SK-N-SH treated with all-trans-retinoic acid at 6 μM for 48 hours (cell line): ENCODE measurements around the gene NCK2.

Experiments used
- ATAC-seq: fragments of 200-7000 bp; cut with Tn5 transposase; 3 replicates; pipeline ENCODE4 v1.9.1; 2020; ENCODE audit warnings: mild to moderate bottlenecking, moderate library complexity
- ARNTL ChIP-seq: fragments of 450-650 bp; formaldehyde crosslinking; IDR thresholded peaks from 2 replicates; pipeline ENCODE4 v1.5.0; 2020; ENCODE audit warnings: low read depth, mild to moderate bottlenecking, moderate library complexity, borderline replicate concordance
- CREB5 ChIP-seq: fragments of 250-450 bp; sonication (Bioruptor Pico); IDR thresholded peaks from 2 replicates; pipeline ENCODE4 v1.5.1; 2020; ENCODE audit warnings: low read depth, mild to moderate bottlenecking, moderate library complexity
- CSDC2 ChIP-seq: fragments of 250-450 bp; sonication (Bioruptor Pico); IDR thresholded peaks from 2 replicates; pipeline ENCODE4 v1.5.0; 2020; ENCODE audit warnings: mild to moderate bottlenecking, moderate library complexity
- ESRRG ChIP-seq: fragments of 250-450 bp; sonication (Bioruptor Pico); IDR thresholded peaks from 2 replicates; pipeline ENCODE4 v1.6.1; 2021; ENCODE audit warnings: mild to moderate bottlenecking
- ISL1 ChIP-seq: fragments of 250-450 bp; sonication (Bioruptor Pico); IDR thresholded peaks from 2 replicates; pipeline ENCODE4 v2.1.2; 2022; ENCODE audit warnings: mild to moderate bottlenecking, moderate library complexity
- PATZ1 ChIP-seq: fragments of 250-450 bp; sonication (Bioruptor Pico); IDR thresholded peaks from 2 replicates; pipeline ENCODE4 v1.8.0; 2020; ENCODE audit warnings: mild to moderate bottlenecking, moderate library complexity, borderline replicate concordance
- PPARA ChIP-seq: fragments of 250-450 bp; sonication (Bioruptor Pico); IDR thresholded peaks from 2 replicates; pipeline ENCODE4 v1.5.0; 2020; ENCODE audit warnings: mild to moderate bottlenecking, borderline replicate concordance
- RARB ChIP-seq: fragments of 250-450 bp; sonication (Bioruptor Pico); IDR thresholded peaks from 2 replicates; pipeline ENCODE4 v1.8.0; 2021; ENCODE audit warnings: mild to moderate bottlenecking, moderate library complexity
- SNAI2 ChIP-seq: fragments of 250-450 bp; sonication (Bioruptor Pico); IDR thresholded peaks from 2 replicates; pipeline ENCODE4 v1.5.0; 2020; ENCODE audit warnings: mild to moderate bottlenecking, moderate library complexity
- ZC3H10 ChIP-seq: fragments of 250-450 bp; sonication (Bioruptor Pico); IDR thresholded peaks from 2 replicates; pipeline ENCODE4 v1.5.1; 2021; ENCODE audit warnings: mild to moderate bottlenecking, moderate library complexity
- ZFP3 ChIP-seq: fragments of 250-450 bp; sonication (Bioruptor Pico); IDR thresholded peaks from 2 replicates; pipeline ENCODE4 v1.5.0; 2020; ENCODE audit warnings: mild to moderate bottlenecking, moderate library complexity
- ZFP30 ChIP-seq: fragments of 450-650 bp; formaldehyde crosslinking; IDR thresholded peaks from 2 replicates; pipeline ENCODE4 v1.5.0; 2022; ENCODE audit warnings: mild to moderate bottlenecking, moderate library complexity
- ZNF565 ChIP-seq: fragments of 450-650 bp; formaldehyde crosslinking; conservative IDR thresholded peaks from 2 replicates; pipeline ENCODE4 v1.5.0; 2020; ENCODE audit warnings: low read depth, mild to moderate bottlenecking, moderate library complexity
- ZNF70 ChIP-seq: fragments of 450-650 bp; formaldehyde crosslinking; IDR thresholded peaks from 2 replicates; pipeline ENCODE4 v1.5.0; 2020; ENCODE audit warnings: mild to moderate bottlenecking, moderate library complexity
- ZNF8 ChIP-seq: fragments of 450-650 bp; formaldehyde crosslinking; IDR thresholded peaks from 2 replicates; pipeline ENCODE4 v1.5.0; 2020; ENCODE audit warnings: mild to moderate bottlenecking, moderate library complexity
- TF ChIP-seq, protein P1 (sequence below): fragments of 250-450 bp; sonication (Bioruptor Pico); IDR thresholded peaks from 2 replicates; pipeline ENCODE4 v1.5.0; 2020; ENCODE audit warnings: mild to moderate bottlenecking, moderate library complexity
- TF ChIP-seq, protein P2 (sequence below): fragments of 250-450 bp; sonication (Bioruptor Pico); IDR thresholded peaks from 2 replicates; pipeline ENCODE4 v1.5.1; 2021; ENCODE audit warnings: mild to moderate bottlenecking, moderate library complexity
- TF ChIP-seq, protein P3 (sequence below): fragments of 250-450 bp; sonication (Bioruptor Pico); IDR thresholded peaks from 2 replicates; pipeline ENCODE4 v1.8.0; 2021; ENCODE audit warnings: low read depth, mild to moderate bottlenecking, moderate library complexity, borderline replicate concordance

NCK2 gene

GRCh38 chr2:105751272-105751671 lies 6.6 kb downstream of the NCK2 start:
- no peak for ATAC-seq
- no peak for TF ChIP-seq ISL1 (CRISPR knock-in tag)
- no peak for TF ChIP-seq ZNF565 (CRISPR knock-in tag)
- no peak for TF ChIP-seq ZFP3
- TF ChIP-seq ARNTL (CRISPR knock-in tag): no peak
- no peak for TF ChIP-seq ESRRG (CRISPR knock-in tag)
- TF ChIP-seq, protein P1, sequence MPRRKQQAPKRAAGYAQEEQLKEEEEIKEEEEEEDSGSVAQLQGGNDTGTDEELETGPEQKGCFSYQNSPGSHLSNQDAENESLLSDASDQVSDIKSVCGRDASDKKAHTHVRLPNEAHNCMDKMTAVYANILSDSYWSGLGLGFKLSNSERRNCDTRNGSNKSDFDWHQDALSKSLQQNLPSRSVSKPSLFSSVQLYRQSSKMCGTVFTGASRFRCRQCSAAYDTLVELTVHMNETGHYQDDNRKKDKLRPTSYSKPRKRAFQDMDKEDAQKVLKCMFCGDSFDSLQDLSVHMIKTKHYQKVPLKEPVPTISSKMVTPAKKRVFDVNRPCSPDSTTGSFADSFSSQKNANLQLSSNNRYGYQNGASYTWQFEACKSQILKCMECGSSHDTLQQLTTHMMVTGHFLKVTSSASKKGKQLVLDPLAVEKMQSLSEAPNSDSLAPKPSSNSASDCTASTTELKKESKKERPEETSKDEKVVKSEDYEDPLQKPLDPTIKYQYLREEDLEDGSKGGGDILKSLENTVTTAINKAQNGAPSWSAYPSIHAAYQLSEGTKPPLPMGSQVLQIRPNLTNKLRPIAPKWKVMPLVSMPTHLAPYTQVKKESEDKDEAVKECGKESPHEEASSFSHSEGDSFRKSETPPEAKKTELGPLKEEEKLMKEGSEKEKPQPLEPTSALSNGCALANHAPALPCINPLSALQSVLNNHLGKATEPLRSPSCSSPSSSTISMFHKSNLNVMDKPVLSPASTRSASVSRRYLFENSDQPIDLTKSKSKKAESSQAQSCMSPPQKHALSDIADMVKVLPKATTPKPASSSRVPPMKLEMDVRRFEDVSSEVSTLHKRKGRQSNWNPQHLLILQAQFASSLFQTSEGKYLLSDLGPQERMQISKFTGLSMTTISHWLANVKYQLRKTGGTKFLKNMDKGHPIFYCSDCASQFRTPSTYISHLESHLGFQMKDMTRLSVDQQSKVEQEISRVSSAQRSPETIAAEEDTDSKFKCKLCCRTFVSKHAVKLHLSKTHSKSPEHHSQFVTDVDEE (CRISPR knock-in tag): no peak
- TF ChIP-seq, all 23 proteins: peak for 0

DNA sequence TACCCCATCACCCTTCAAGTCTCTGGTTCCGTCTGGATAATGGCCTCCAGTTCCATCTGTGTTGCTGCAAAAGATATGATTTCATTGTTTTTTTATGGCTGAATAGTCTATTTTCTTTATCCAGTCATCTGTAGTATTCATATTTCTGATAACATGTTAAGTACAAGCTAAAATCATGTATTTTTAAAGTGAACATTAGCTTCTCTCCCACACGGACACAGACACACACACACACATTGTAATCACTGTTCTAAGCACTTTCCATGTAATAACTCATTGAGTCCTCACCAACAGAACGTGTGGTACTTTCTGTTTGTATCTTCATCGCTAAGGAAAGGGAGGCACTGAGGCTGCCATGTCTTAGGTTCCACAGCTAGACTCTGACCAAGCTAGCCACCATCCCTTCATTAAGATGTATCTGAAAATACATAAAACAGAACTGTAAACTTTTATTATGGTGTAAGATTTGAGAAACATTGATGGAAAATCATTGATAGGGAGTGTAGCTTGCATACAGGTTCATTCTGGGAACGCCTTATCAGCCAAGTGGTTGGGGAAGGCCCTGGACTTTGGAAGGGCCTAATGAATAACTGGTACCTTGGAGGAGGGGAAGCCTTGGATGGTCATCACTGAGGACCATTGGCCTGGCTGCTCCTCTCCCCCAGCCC lies 8.1 kb downstream of the NCK2 start:
- TF ChIP-seq, protein P1 (CRISPR knock-in tag): no peak
- TF ChIP-seq RARB (CRISPR knock-in tag) (no peak), ZNF565 (CRISPR knock-in tag) (no peak), ZFP30 (CRISPR knock-in tag) (no peak), PPARA (CRISPR knock-in tag) (no peak)
- TF ChIP-seq, all 23 proteins: peak for 0
- ATAC-seq: no peak

DNA sequence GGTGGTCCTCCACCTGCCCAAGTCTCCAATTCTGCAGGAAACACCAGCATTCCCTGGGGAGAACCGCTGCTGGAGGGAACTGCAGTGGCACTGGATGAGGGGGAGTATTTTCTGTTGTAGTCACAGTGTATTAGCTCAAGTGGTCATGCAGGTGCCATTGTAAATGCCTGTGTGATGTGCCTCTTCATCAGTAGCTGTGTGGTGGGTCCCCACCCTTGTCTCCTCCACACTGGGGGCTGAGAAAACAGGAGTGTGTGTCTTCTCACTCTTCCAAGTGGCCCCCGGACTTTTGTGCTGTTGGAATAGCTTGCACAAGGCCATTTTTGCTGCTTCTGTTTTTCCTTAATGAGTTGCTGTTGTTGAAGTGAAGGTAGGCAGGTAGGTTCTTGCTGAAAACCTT lies 8.7 kb downstream of the NCK2 start:
- TF ChIP-seq ZFP30 (CRISPR knock-in tag): no peak
- TF ChIP-seq, protein P2, sequence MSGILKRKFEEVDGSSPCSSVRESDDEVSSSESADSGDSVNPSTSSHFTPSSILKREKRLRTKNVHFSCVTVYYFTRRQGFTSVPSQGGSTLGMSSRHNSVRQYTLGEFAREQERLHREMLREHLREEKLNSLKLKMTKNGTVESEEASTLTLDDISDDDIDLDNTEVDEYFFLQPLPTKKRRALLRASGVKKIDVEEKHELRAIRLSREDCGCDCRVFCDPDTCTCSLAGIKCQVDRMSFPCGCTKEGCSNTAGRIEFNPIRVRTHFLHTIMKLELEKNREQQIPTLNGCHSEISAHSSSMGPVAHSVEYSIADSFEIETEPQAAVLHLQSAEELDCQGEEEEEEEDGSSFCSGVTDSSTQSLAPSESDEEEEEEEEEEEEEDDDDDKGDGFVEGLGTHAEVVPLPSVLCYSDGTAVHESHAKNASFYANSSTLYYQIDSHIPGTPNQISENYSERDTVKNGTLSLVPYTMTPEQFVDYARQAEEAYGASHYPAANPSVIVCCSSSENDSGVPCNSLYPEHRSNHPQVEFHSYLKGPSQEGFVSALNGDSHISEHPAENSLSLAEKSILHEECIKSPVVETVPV (CRISPR knock-in tag): no peak
- TF ChIP-seq RARB (CRISPR knock-in tag): no peak
- no peak for TF ChIP-seq CREB5 (CRISPR knock-in tag)
- no peak for TF ChIP-seq CSDC2
- no peak for TF ChIP-seq SNAI2 (CRISPR knock-in tag)
- TF ChIP-seq, protein P3, sequence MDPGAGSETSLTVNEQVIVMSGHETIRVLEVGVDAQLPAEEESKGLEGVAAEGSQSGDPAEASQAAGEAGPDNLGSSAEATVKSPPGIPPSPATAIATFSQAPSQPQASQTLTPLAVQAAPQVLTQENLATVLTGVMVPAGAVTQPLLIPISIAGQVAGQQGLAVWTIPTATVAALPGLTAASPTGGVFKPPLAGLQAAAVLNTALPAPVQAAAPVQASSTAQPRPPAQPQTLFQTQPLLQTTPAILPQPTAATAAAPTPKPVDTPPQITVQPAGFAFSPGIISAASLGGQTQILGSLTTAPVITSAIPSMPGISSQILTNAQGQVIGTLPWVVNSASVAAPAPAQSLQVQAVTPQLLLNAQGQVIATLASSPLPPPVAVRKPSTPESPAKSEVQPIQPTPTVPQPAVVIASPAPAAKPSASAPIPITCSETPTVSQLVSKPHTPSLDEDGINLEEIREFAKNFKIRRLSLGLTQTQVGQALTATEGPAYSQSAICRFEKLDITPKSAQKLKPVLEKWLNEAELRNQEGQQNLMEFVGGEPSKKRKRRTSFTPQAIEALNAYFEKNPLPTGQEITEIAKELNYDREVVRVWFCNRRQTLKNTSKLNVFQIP (CRISPR knock-in tag): no peak
- TF ChIP-seq PATZ1: no peak
- no peak for TF ChIP-seq ZNF8 (CRISPR knock-in tag)
- no peak for TF ChIP-seq ESRRG (CRISPR knock-in tag)
- no peak for TF ChIP-seq PPARA (CRISPR knock-in tag)
- no peak for TF ChIP-seq ZC3H10 (CRISPR knock-in tag)
- no peak for TF ChIP-seq ZFP3
- TF ChIP-seq ZNF565 (CRISPR knock-in tag): no peak
- no peak for TF ChIP-seq ZNF70
- no peak for ATAC-seq
